Measurements from ENCODE around the gene TSSK6. TPM values are rescaled to one million over a fixed set of nuclear protein-coding genes. Genes with fewer than 3 reads are reported as not detected.
A peak's percentile ranks its signal among the peaks of the same experiment; 100 is the strongest.

The TSSK6 gene
- total RNA-seq, 2 donors from 2014 or later = 5.0 to 5.6 TPM

- no peaks in the 10 kb centered on the region for H3K9me3 Mint-ChIP-seq
- no peaks in the 10 kb centered on the region for H3K27me3 Mint-ChIP-seq (ENCODE audit: low read depth)
- H3K4me1 Mint-ChIP-seq (ENCODE audit: low read depth) = peaks cover 41% of the 10 kb centered on the region
- peaks cover 8 to 20% of the 10 kb centered on the region in 2 donors for H3K36me3 Mint-ChIP-seq (ENCODE audit: insufficient read depth in 2 of 2)
- ATAC-seq (replicated peaks in 1 of 2) (no peak), DNase-seq (no peak)
- H3K27ac Mint-ChIP-seq = no peak overlapping the region
- no peak overlapping the region for H3K4me3 Mint-ChIP-seq
Measured at GRCh38 chr19:19524053-19524452, 8.7 kb upstream of the TSSK6 start.

- no peaks in the 10 kb centered on the region for H3K27me3 Mint-ChIP-seq (ENCODE audit: low read depth)
- H3K27ac Mint-ChIP-seq = no peak overlapping the region
- ATAC-seq (replicated peaks in 1 of 2) (no peak), DNase-seq (no peak)
- H3K4me3 Mint-ChIP-seq = no peak overlapping the region
- peaks cover 8 to 21% of the 10 kb centered on the region in 2 donors for H3K36me3 Mint-ChIP-seq (ENCODE audit: insufficient read depth in 2 of 2)
- no peaks in the 10 kb centered on the region for H3K9me3 Mint-ChIP-seq
- H3K4me1 Mint-ChIP-seq (ENCODE audit: low read depth) = peaks cover 43% of the 10 kb centered on the region
Measured at GRCh38 chr19:19523177-19523576, 7.8 kb upstream of the TSSK6 start.

- Mint-ChIP-seq H3K27ac (peak overlapping the region; percentile 27), H3K4me1 (ENCODE audit: low read depth) (peaks cover 54% of the 10 kb centered on the region), H3K9me3 (no peaks in the 10 kb centered on the region), H3K4me3 (no peak overlapping the region), H3K27me3 (ENCODE audit: low read depth) (no peaks in the 10 kb centered on the region), H3K36me3 (ENCODE audit: insufficient read depth in 2 of 2) (peaks cover 8 to 21% of the 10 kb centered on the region in 2 donors)
- DNase-seq = no peak
- ATAC-seq (replicated peaks in 1 of 2) = no peak
Measured at GRCh38 chr19:19520989-19521388, 5.6 kb upstream of the TSSK6 start.

DNA sequence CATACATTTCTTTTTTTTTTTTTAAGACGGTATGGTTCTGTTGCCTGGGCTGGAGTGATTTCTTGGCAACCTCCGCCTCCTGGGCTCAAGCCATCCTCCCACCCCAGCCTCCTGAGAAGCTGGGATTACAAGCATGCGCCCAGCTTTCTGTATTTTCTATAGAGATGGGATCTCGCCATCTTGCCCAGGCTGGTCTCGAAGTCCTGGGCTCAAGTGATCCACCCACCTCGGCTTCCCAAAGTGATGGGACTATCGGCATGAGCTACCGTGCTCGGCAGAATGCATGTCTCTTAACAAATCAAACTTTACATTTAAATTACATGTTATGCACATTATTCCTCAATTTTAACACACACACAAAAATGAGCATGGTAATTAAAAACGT is 1.9 kb upstream of the TSSK6 start:
- H3K4me3 Mint-ChIP-seq = peak overlapping the region; percentile 93 to 96
- H3K27ac Mint-ChIP-seq = peak overlapping the region; percentile 65
- peaks cover 8 to 21% of the 10 kb centered on the region in 2 donors for H3K36me3 Mint-ChIP-seq (ENCODE audit: insufficient read depth in 2 of 2)
- peaks cover 45% of the 10 kb centered on the region for H3K4me1 Mint-ChIP-seq (ENCODE audit: low read depth)
- no peaks in the 10 kb centered on the region for H3K27me3 Mint-ChIP-seq (ENCODE audit: low read depth)
- no peak for ATAC-seq (replicated peaks in 1 of 2)
- H3K9me3 Mint-ChIP-seq = no peaks in the 10 kb centered on the region
- no peak for DNase-seq

DNA sequence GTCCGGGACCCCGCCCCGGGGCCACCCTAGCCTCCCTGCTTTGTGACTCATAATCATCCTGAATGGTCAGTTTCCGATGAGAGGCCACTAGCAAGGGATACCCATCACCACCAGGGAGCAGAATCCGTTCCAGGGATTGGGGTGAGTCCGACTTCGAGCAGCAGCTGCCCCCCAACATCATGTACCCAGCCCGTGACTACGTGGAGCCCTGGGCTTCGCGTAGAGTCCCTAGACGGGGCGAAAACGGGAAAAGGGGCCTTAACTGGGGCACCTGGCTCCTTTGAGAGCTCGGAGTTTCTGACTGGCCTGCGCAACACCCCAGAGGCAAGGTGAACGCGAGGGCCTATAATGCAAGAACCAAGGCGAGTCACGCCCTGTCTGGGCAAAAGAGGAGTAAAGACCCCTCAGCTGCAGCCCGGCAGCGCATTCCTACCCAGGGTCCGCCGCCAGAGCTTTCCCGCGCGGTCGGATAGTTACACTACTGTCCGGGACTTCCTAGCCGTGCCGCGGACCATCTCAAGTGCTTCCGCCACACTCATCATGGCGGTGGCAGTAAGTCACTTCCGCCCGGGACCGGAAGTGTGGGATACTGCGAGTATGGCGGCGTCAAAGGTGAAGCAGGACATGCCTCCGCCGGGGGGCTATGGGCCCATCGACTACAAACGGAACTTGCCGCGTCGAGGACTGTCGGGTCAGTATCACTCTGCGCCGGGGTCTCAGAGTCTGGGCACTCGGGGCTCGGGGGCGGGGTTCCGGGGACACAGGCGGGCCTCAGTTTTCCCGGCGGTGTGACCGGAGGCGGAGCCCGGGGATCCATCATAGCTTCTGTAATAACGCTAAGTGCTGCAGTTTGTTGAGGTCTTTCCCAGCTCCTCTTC is 533 bp upstream of the TSSK6 start, which contains the start of gene NDUFA13:
NDUFA13 (plus strand) TSS at position 584 of the 878 bp plus-strand sequence; CDS start at position 598, 14 bp downstream.
- H3K27me3 Mint-ChIP-seq (ENCODE audit: low read depth) = no peaks in the 10 kb centered on the region

GRCh38 chr19:19514215-19514657 is 1.1 kb downstream of the TSSK6 start:
- no peak for ATAC-seq (replicated peaks in 1 of 2)
- H3K4me3 Mint-ChIP-seq = peak overlapping the region; percentile 43 to 62
- H3K36me3 Mint-ChIP-seq (ENCODE audit: insufficient read depth in 2 of 2) = peaks cover 0 to 4% of the 10 kb centered on the region in 2 donors
- DNase-seq = no peak
- no peaks in the 10 kb centered on the region for H3K27me3 Mint-ChIP-seq (ENCODE audit: low read depth)
- H3K27ac Mint-ChIP-seq = no peak overlapping the region
- H3K9me3 Mint-ChIP-seq = no peaks in the 10 kb centered on the region
- peaks cover 19% of the 10 kb centered on the region for H3K4me1 Mint-ChIP-seq (ENCODE audit: low read depth)

More for the DNA sequence above, 533 bp upstream of the TSSK6 start, which contains the start of gene NDUFA13:
- H3K9me3 Mint-ChIP-seq = no peaks in the 10 kb centered on the region
- peak; percentile 94 to 97 for ATAC-seq (replicated peaks in 1 of 2)
- peak within 1 kb of the TSS; percentile 97 for H3K27ac Mint-ChIP-seq
- peak within 1 kb of the TSS; percentile 93 to 96 for H3K4me3 Mint-ChIP-seq
- peak; percentile 93 to 96 for DNase-seq
- peaks cover 7 to 19% of the 10 kb centered on the region in 2 donors for H3K36me3 Mint-ChIP-seq (ENCODE audit: insufficient read depth in 2 of 2)
- peaks cover 33% of the 10 kb centered on the region for H3K4me1 Mint-ChIP-seq (ENCODE audit: low read depth)

GRCh38 chr19:19513682-19514081 is 1.7 kb downstream of the TSSK6 start:
- DNase-seq = no peak
- no peak overlapping the region for H3K27ac Mint-ChIP-seq
- no peaks in the 10 kb centered on the region for H3K9me3 Mint-ChIP-seq
- no peaks in the 10 kb centered on the region for H3K27me3 Mint-ChIP-seq (ENCODE audit: low read depth)
- peak overlapping the region in 1 of 2 donors; percentile 42 for H3K4me3 Mint-ChIP-seq
- peaks cover 16% of the 10 kb centered on the region for H3K4me1 Mint-ChIP-seq (ENCODE audit: low read depth)
- ATAC-seq (replicated peaks in 1 of 2) = no peak
- peaks cover 0 to 2% of the 10 kb centered on the region in 2 donors for H3K36me3 Mint-ChIP-seq (ENCODE audit: insufficient read depth in 2 of 2)

DNA sequence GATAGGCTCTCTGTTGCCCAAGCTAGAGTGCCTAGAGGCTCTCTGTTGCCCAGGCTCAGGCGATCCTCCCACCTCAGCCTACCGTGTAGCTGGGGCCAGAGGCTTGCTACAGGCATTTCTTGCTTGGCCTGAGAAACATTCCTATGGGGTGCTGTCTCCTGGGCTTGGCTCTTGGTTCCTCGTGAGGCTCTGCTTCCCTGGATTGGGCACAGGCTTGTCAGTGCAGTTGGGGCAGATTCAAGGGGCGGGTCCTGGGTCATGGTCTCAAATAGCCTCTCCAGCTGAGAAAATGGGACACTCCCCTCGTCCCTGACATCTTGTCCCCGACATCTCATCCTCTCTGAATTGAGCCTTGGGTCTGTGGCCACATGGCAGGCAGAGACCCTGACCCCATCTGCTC is 4.9 kb downstream of the TSSK6 start:
- Mint-ChIP-seq H3K4me3 (no peak overlapping the region), H3K27me3 (ENCODE audit: low read depth) (no peaks in the 10 kb centered on the region), H3K27ac (no peak overlapping the region), H3K36me3 (ENCODE audit: insufficient read depth in 2 of 2) (peaks cover 0 to 6% of the 10 kb centered on the region in 2 donors), H3K4me1 (ENCODE audit: low read depth) (no peaks in the 10 kb centered on the region), H3K9me3 (no peaks in the 10 kb centered on the region)
- DNase-seq = no peak
- no peak for ATAC-seq (replicated peaks in 1 of 2)

DNA sequence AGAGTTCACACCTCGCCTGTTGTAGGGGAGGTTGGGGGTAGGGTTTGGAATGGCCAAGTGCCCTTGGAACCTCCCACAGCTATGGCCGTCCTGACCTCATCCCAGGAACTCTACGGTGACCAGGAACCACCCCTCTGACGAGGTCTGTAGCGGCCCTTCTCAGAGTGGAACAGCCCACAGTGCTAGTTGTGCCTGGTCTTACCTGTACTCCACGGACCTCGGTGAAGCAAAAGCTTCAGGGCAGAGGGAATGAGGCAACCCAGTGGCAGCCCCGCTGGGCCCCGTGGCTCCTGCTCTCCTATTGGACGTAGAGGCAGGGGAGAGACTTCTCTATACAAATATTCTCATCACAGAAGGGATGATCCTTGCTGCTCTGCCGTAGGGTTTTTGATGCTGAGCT is 7.1 kb downstream of the TSSK6 start:
- DNase-seq (no peak), ATAC-seq (replicated peaks in 1 of 2) (no peak)
- no peak overlapping the region for H3K4me3 Mint-ChIP-seq
- H3K9me3 Mint-ChIP-seq = no peaks in the 10 kb centered on the region
- H3K36me3 Mint-ChIP-seq (ENCODE audit: insufficient read depth in 2 of 2) = peaks cover 1 to 13% of the 10 kb centered on the region in 2 donors
- no peaks in the 10 kb centered on the region for H3K4me1 Mint-ChIP-seq (ENCODE audit: low read depth)
- no peaks in the 10 kb centered on the region for H3K27me3 Mint-ChIP-seq (ENCODE audit: low read depth)
- H3K27ac Mint-ChIP-seq = no peak overlapping the region

DNA sequence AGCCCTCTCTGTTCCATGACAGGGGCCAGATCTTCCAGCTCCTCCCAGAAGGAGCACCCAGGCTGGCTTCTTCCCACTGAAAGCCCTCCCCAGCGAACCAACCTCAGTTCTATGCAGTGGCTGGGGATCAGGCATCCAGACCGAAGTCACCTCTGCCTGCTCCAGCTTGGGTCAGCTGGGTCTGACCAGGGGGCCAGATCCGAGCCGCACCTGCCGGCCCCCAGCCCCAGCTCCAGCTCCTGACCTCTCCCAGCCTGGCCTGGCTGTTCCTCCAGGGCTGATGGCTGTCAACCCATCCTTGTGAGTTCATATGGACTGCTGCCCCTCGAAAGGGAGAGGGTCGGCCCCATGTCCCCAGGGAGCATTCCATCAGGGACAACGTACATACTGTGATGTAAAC is 8.0 kb downstream of the TSSK6 start:
- DNase-seq = no peak
- Mint-ChIP-seq H3K27ac (no peak overlapping the region), H3K4me3 (no peak overlapping the region), H3K9me3 (no peaks in the 10 kb centered on the region), H3K36me3 (ENCODE audit: insufficient read depth in 2 of 2) (peaks cover 1 to 16% of the 10 kb centered on the region in 2 donors), H3K4me1 (ENCODE audit: low read depth) (no peaks in the 10 kb centered on the region), H3K27me3 (ENCODE audit: low read depth) (no peaks in the 10 kb centered on the region)
- no peak for ATAC-seq (replicated peaks in 1 of 2)

- Mint-ChIP-seq H3K9me3 (no peaks in the 10 kb centered on the region), H3K4me3 (no peak overlapping the region), H3K27ac (no peak overlapping the region), H3K27me3 (ENCODE audit: low read depth) (no peaks in the 10 kb centered on the region), H3K4me1 (ENCODE audit: low read depth) (no peaks in the 10 kb centered on the region), H3K36me3 (ENCODE audit: insufficient read depth in 2 of 2) (peaks cover 1 to 18% of the 10 kb centered on the region in 2 donors)
- no peak for ATAC-seq (replicated peaks in 1 of 2)
- no peak for DNase-seq
Measured at GRCh38 chr19:19506592-19506991, 8.8 kb downstream of the TSSK6 start.

GRCh38 chr19:19505669-19506326 is 9.6 kb downstream of the TSSK6 start:
- DNase-seq = no peak
- no peaks in the 10 kb centered on the region for H3K9me3 Mint-ChIP-seq
- peaks cover 1 to 18% of the 10 kb centered on the region in 2 donors for H3K36me3 Mint-ChIP-seq (ENCODE audit: insufficient read depth in 2 of 2)
- H3K4me1 Mint-ChIP-seq (ENCODE audit: low read depth) = no peaks in the 10 kb centered on the region
- no peak for ATAC-seq (replicated peaks in 1 of 2)
- H3K27ac Mint-ChIP-seq = no peak overlapping the region
- H3K4me3 Mint-ChIP-seq = no peak overlapping the region
- H3K27me3 Mint-ChIP-seq (ENCODE audit: low read depth) = no peaks in the 10 kb centered on the region

All from activated T-cell treated with anti-CD3 and anti-CD28 coated beads, Interleukin-2, amount 50 U/mL, for 72 hours (primary cell).